NT2/D1 (cell line): ENCODE measurements around the gene TMCC1.

Experiments used
- YY1 ChIP-seq: IDR thresholded peaks from 2 replicates; pipeline ENCODE4 v1.6.1; 2011; ENCODE audit not compliant: insufficient read length, insufficient read depth
- ZNF274 ChIP-seq: IDR thresholded peaks from 2 replicates; pipeline ENCODE4 v1.6.1; 2011; ENCODE audit warnings: mild to moderate bottlenecking, low read depth, low read length

DNA sequence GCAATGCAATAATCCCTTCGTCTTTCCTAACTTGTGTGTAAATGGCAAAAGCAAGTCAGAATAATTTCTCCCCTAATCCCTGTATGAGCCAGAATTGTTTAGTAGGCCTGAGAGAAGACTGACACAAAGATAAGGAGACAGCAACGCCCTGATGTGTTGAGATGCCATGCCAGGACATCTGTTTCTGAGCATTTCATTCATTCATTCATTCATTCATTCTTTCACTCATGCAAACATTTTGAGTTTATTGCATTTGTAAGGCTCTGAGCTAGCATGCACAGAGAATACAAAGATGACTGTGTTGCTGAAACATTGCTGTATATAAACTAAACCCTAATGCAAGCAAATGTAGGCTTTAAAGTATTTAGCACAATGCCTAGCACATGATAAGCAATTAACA is 127.4 kb downstream of the TMCC1 start:
- no peak for TF ChIP-seq ZNF274
- TF ChIP-seq YY1, result no peak
